GM12892 (cell line): ENCODE results near the gene SRSF3.
"Not testable (repeated sequence)": the region's sequence is repeated elsewhere in the genome, so short reads cannot be mapped to it uniquely, and the experiment has no call there.

Experiments used
- POLR2AphosphoS5 ChIP-seq: IDR thresholded peaks from 2 replicates; pipeline ENCODE4 v1.6.1; 2011; ENCODE audit warnings: low read depth, low read length, control low read depth
- TAF1 ChIP-seq: IDR thresholded peaks from 2 replicates; pipeline ENCODE4 v1.6.1; 2011; ENCODE audit warnings: low read depth, mild to moderate bottlenecking, control low read depth, low read length, borderline replicate concordance

GRCh38 chr6:36601818-36602217 is 7.7 kb downstream of the SRSF3 start:
- not testable (repeated sequence) for TF ChIP-seq TAF1, POLR2AphosphoS5
